ENCODE results near the gene FKBP11. TPM values are rescaled to one million over a fixed set of nuclear protein-coding genes. Genes with fewer than 3 reads are reported as not detected.

The FKBP11 gene
- total RNA-seq, 4 donors from 2014 or later: 4.9 to 8.1 (median 7.8) TPM

GRCh38 chr12:48961331-48961730 lies 36.0 kb upstream of the FKBP11 start:
- H3K4me1 ChIP-seq: peaks cover 4 to 10% (median 10%) of the 10 kb centered on the region in 4 donors
- intact Hi-C loops (cut with DNase I): no loop called here
- 38% methylated on average over 4 of the region's 4 CpGs for WGBS
- no peak overlapping the region for H3K27ac ChIP-seq (replicated peaks in 1 of 4)
- DNase-seq (ENCODE audit: extremely low spot score): no peak
- TF ChIP-seq POLR2AphosphoS5 (IDR thresholded peaks at IDR 0.05) (no peak), CTCF (IDR thresholded peaks at IDR 0.05) (no peak), EP300 (IDR thresholded peaks at IDR 0.05) (no peak), POLR2A (IDR thresholded peaks at IDR 0.05; ENCODE audit: low read depth) (no peak)
- H3K9me3 ChIP-seq: no peaks in the 10 kb centered on the region
- peaks cover 0 to 20% (median 0%) of the 10 kb centered on the region in 4 donors for H3K27me3 ChIP-seq
- no peaks in the 10 kb centered on the region for H3K36me3 ChIP-seq
- H3K4me3 ChIP-seq: no peak overlapping the region

- TF ChIP-seq EP300 (IDR thresholded peaks at IDR 0.05) (no peak), POLR2AphosphoS5 (IDR thresholded peaks at IDR 0.05) (no peak), POLR2A (IDR thresholded peaks at IDR 0.05; ENCODE audit: low read depth) (no peak), CTCF (IDR thresholded peaks at IDR 0.05) (no peak)
- Histone ChIP-seq H3K4me1 (peaks cover 9 to 15% (median 14%) of the 10 kb centered on the region in 4 donors), H3K27me3 (peaks cover 0 to 15% (median 0%) of the 10 kb centered on the region in 4 donors), H3K9me3 (no peaks in the 10 kb centered on the region), H3K27ac (replicated peaks in 1 of 4) (no peak overlapping the region), H3K36me3 (no peaks in the 10 kb centered on the region), H3K4me3 (no peak overlapping the region)
- WGBS: 59% methylated on average over 3 of the region's 3 CpGs
- no peak for DNase-seq (ENCODE audit: extremely low spot score)
- intact Hi-C loops (cut with DNase I): no loop called here
Measured at GRCh38 chr12:48960834-48961233, 35.5 kb upstream of the FKBP11 start.

- no peak for DNase-seq (ENCODE audit: extremely low spot score)
- Histone ChIP-seq H3K4me3 (peak overlapping the region; percentile 87 to 98 (median 96)), H3K36me3 (peaks cover 0 to 2% (median 1%) of the 10 kb centered on the region in 4 donors), H3K9me3 (no peaks in the 10 kb centered on the region), H3K27me3 (peaks cover 0 to 15% (median 0%) of the 10 kb centered on the region in 4 donors), H3K27ac (replicated peaks in 1 of 4) (peak overlapping the region in 3 of 4 donors; percentile 89 to 94 (median 89)), H3K4me1 (peaks cover 21 to 34% (median 31%) of the 10 kb centered on the region in 4 donors)
- WGBS: 21% methylated on average over 3 of the region's 3 CpGs
- intact Hi-C loops (cut with DNase I): no loop called here
- no peak for TF ChIP-seq POLR2A (IDR thresholded peaks at IDR 0.05; ENCODE audit: low read depth)
- TF ChIP-seq EP300 (IDR thresholded peaks at IDR 0.05): no peak
- no peak for TF ChIP-seq CTCF (IDR thresholded peaks at IDR 0.05)
- no peak for TF ChIP-seq POLR2AphosphoS5 (IDR thresholded peaks at IDR 0.05)
Measured at GRCh38 chr12:48958049-48958388, 32.7 kb upstream of the FKBP11 start.

GRCh38 chr12:48957141-48958048 lies 32.1 kb upstream of the FKBP11 start, which contains the start of gene ARF3:
ARF3 (minus strand) TSS chr12:48957487; CDS start chr12:48941095, 16,392 bp downstream.
- H3K27ac ChIP-seq (replicated peaks in 1 of 4): peak within 1 kb of the TSS; percentile 81 to 94 (median 89)
- H3K4me1 ChIP-seq: peaks cover 21 to 34% (median 31%) of the 10 kb centered on the region in 4 donors
- DNase-seq (ENCODE audit: extremely low spot score): peak; percentile 97
- TF ChIP-seq EP300 (IDR thresholded peaks at IDR 0.05): no peak
- peak; percentile 71 to 88 for TF ChIP-seq POLR2AphosphoS5 (IDR thresholded peaks at IDR 0.05)
- H3K9me3 ChIP-seq: no peaks in the 10 kb centered on the region
- H3K27me3 ChIP-seq: peaks cover 0 to 13% (median 0%) of the 10 kb centered on the region in 4 donors
- peak within 1 kb of the TSS; percentile 87 to 98 (median 96) for H3K4me3 ChIP-seq
- intact Hi-C loops (cut with DNase I): no loop called here
- WGBS: under 1% methylated on average over 37 of the region's 58 CpGs
- H3K36me3 ChIP-seq: peaks cover 0 to 7% (median 7%) of the 10 kb centered on the region in 4 donors
